Measurements from ENCODE around the gene L1TD1.
"Not testable (repeated sequence)": the region's sequence is repeated elsewhere in the genome, so short reads cannot be mapped to it uniquely, and the experiment has no call there.

DNA sequence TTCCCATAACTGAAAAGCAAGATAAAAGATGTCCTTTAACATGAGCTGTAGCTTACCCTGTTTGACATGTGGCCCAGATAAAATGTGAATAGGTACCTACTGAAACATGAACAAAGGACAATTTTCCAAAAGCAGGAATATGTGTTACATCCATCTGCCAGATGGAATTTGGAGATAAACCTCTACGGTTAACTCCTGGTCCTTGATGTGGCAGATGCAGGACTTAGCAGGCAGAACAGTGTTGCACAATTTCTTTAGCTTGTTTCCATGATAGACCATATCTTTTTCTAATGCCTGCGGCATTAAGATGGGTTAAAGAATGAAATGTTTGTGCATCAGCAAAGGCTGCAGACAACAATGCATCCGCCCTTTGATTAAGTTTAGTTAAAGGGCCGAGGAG, 14.6 kb upstream of the L1TD1 start:
- TF ChIP-seq EZH2 (IDR thresholded peaks at IDR 0.05; ENCODE audit: low read length): not testable (repeated sequence)
- TF ChIP-seq, protein P1, sequence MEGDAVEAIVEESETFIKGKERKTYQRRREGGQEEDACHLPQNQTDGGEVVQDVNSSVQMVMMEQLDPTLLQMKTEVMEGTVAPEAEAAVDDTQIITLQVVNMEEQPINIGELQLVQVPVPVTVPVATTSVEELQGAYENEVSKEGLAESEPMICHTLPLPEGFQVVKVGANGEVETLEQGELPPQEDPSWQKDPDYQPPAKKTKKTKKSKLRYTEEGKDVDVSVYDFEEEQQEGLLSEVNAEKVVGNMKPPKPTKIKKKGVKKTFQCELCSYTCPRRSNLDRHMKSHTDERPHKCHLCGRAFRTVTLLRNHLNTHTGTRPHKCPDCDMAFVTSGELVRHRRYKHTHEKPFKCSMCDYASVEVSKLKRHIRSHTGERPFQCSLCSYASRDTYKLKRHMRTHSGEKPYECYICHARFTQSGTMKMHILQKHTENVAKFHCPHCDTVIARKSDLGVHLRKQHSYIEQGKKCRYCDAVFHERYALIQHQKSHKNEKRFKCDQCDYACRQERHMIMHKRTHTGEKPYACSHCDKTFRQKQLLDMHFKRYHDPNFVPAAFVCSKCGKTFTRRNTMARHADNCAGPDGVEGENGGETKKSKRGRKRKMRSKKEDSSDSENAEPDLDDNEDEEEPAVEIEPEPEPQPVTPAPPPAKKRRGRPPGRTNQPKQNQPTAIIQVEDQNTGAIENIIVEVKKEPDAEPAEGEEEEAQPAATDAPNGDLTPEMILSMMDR (optimal IDR thresholded peaks at IDR 0.05 in 1 of 3, IDR thresholded peaks at IDR 0.05 in 1 of 3, conservative IDR thresholded peaks at IDR 0.05 in 1 of 3; ENCODE audit: extremely low read depth in 1 of 3, insufficient read depth in 2 of 3, low read length in 3 of 3): not testable (repeated sequence)

Measured in keratinocyte (primary cell).